Measurements from ENCODE around the gene FBXL19.

- TF ChIP-seq POLR2AphosphoS5 (IDR thresholded peaks at IDR 0.05), result no peak
- no peak for TF ChIP-seq CTCF (IDR thresholded peaks at IDR 0.05 in 8 of 11, conservative IDR thresholded peaks at IDR 0.05 in 3 of 11)
Observed at GRCh38 chr16:30927789-30928378, 4.5 kb downstream of the FBXL19 start.
